Measurements from ENCODE around the gene TPP2. TPM values are rescaled to one million over a fixed set of nuclear protein-coding genes. Genes with fewer than 3 reads are reported as not detected.

The TPP2 gene
- total RNA-seq, 4 donors from 2014 or later: 26.2 to 61.0 (median 30.5) TPM

DNA sequence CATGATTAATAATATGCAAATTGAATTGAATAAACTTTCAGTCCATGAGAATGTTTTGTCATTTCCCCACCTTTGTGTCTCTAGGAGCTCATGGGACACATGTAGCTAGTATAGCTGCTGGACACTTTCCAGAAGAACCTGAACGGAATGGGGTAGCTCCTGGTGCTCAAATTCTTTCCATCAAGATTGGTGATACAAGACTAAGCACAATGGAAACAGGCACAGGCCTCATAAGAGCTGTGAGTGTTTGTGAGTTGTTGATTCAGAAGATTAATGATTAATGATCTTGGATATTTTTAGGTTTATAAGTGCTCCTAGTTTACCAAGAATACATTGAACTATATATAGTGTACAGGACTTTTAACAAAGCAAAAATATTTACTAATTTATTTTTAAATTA, 30.1 kb downstream of the TPP2 start:
- no peaks in the 10 kb centered on the region for H3K27me3 ChIP-seq
- H3K9me3 ChIP-seq: no peaks in the 10 kb centered on the region
- no peak for DNase-seq (ENCODE audit: low spot score in 2 of 2)
- no peak overlapping the region for H3K27ac ChIP-seq
- H3K4me1 ChIP-seq: no peaks in the 10 kb centered on the region
- TF ChIP-seq EP300 (IDR thresholded peaks at IDR 0.05): no peak
- TF ChIP-seq POLR2A (IDR thresholded peaks at IDR 0.05): no peak
- no peak for TF ChIP-seq POLR2AphosphoS5 (IDR thresholded peaks at IDR 0.05)
- TF ChIP-seq, protein P1, sequence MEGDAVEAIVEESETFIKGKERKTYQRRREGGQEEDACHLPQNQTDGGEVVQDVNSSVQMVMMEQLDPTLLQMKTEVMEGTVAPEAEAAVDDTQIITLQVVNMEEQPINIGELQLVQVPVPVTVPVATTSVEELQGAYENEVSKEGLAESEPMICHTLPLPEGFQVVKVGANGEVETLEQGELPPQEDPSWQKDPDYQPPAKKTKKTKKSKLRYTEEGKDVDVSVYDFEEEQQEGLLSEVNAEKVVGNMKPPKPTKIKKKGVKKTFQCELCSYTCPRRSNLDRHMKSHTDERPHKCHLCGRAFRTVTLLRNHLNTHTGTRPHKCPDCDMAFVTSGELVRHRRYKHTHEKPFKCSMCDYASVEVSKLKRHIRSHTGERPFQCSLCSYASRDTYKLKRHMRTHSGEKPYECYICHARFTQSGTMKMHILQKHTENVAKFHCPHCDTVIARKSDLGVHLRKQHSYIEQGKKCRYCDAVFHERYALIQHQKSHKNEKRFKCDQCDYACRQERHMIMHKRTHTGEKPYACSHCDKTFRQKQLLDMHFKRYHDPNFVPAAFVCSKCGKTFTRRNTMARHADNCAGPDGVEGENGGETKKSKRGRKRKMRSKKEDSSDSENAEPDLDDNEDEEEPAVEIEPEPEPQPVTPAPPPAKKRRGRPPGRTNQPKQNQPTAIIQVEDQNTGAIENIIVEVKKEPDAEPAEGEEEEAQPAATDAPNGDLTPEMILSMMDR (IDR thresholded peaks at IDR 0.05): no peak
- H3K36me3 ChIP-seq: peaks cover 84% of the 10 kb centered on the region
- 85% methylated on average over 1 of the region's 1 CpG for WGBS
- no peak overlapping the region for H3K4me3 ChIP-seq

DNA sequence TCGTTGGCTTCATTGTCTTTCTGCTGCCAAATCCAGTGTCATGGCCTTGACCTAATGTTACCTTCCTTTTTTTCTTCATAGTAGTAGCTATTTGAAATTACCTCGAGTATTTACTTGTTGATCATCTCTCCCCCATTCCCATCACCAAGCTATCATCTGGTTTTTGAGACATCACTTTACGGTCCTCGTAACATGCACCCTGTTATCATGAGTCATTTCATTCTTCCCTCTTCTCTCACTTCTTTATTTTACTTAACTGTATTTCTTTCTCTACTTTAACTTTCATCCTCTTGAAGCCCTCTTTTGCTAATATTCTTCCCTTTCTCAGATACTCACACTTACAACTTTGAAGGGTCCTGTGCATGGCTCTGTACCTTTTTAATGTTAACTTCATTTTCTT, 31.8 kb downstream of the TPP2 start:
- Histone ChIP-seq H3K27ac (no peak overlapping the region), H3K9me3 (no peaks in the 10 kb centered on the region), H3K36me3 (peaks cover 84% of the 10 kb centered on the region), H3K27me3 (no peaks in the 10 kb centered on the region), H3K4me1 (no peaks in the 10 kb centered on the region), H3K4me3 (no peak overlapping the region)
- 92% methylated on average over 4 of the region's 4 CpGs for WGBS
- DNase-seq (ENCODE audit: low spot score in 2 of 2): no peak
- TF ChIP-seq POLR2AphosphoS5 (IDR thresholded peaks at IDR 0.05): no peak
- no peak for TF ChIP-seq POLR2A (IDR thresholded peaks at IDR 0.05)

DNA sequence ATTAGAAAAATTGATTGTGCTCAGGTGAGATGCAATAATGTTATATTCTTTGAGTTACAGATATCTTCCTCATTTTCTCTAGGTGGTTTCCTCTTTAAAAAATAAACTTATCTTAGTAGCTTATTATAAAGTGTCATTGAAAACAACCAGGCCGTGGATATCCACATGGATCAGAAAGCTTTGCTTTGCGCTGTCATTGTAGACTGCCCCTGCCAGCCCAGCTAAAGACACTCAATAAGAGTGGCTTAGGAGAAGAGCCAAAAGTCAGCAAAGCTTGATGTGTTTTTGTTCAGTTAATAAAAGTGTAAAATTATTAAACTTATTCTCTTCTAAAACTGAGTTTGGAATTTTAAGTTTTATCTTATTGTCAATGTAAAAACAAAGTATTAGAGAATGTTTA, 34.4 kb downstream of the TPP2 start:
- no peak overlapping the region for H3K27ac ChIP-seq
- H3K4me3 ChIP-seq: no peak overlapping the region
- TF ChIP-seq, protein P1 (IDR thresholded peaks at IDR 0.05): no peak
- TF ChIP-seq EP300 (IDR thresholded peaks at IDR 0.05) (no peak), POLR2A (IDR thresholded peaks at IDR 0.05) (no peak), POLR2AphosphoS5 (IDR thresholded peaks at IDR 0.05) (no peak)
- peaks cover 91% of the 10 kb centered on the region for H3K36me3 ChIP-seq
- H3K4me1 ChIP-seq: no peaks in the 10 kb centered on the region
- WGBS: 97% methylated on average over 2 of the region's 2 CpGs
- no peaks in the 10 kb centered on the region for H3K9me3 ChIP-seq
- no peaks in the 10 kb centered on the region for H3K27me3 ChIP-seq
- no peak for DNase-seq (ENCODE audit: low spot score in 2 of 2)

DNA sequence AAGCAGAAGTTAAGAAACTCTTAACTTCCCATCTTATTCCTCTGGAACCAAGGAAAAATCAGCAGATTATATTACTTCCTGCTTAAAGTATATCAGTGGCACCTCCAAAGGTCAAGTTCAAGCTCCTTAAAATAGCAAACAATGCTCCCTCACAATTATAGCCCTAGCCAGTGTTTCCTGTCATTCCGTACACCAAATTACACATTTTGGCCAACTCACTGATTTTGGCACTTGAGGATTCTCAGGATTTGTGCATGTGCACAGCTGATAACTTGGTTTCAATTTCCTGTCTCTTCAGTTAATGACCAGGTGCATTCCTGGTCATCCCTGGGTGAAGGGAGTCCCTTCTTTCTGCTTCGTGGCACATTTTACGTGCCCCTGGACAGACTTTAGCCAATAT, 42.0 kb downstream of the TPP2 start:
- TF ChIP-seq POLR2AphosphoS5 (IDR thresholded peaks at IDR 0.05): no peak
- TF ChIP-seq, protein P1 (IDR thresholded peaks at IDR 0.05): no peak
- TF ChIP-seq POLR2A (IDR thresholded peaks at IDR 0.05): no peak
- no peak for TF ChIP-seq EP300 (IDR thresholded peaks at IDR 0.05)
- Histone ChIP-seq H3K9me3 (no peaks in the 10 kb centered on the region), H3K27me3 (no peaks in the 10 kb centered on the region), H3K4me1 (peaks cover 7% of the 10 kb centered on the region), H3K27ac (no peak overlapping the region), H3K36me3 (peaks cover 81% of the 10 kb centered on the region), H3K4me3 (no peak overlapping the region)
- no peak for DNase-seq (ENCODE audit: low spot score in 2 of 2)
- 83% methylated on average over 3 of the region's 3 CpGs for WGBS

DNA sequence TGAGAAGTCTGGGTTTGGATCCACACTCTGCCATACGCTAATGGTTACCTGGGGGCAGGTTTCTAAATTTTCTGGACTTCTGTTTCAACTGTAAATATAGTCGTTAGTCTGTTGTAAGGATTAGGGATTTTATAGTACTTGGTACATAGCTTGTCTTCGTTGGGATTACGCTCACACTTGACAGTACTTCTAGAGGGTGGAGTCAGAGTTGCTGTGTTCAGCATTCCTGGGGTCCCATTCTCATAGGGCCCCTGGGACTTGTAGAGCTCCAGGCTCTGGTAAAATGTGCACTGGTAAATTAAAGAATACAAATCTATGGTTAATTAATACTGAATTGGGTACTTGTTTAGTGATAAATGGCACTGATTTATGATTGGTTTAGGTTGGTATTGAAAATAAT, 45.2 kb downstream of the TPP2 start:
- Histone ChIP-seq H3K27ac (no peak overlapping the region), H3K9me3 (no peaks in the 10 kb centered on the region), H3K36me3 (peaks cover 77% of the 10 kb centered on the region), H3K4me3 (no peak overlapping the region), H3K4me1 (peaks cover 7% of the 10 kb centered on the region), H3K27me3 (no peaks in the 10 kb centered on the region)
- WGBS: 73% methylated on average over 4 of the region's 4 CpGs
- no peak for TF ChIP-seq POLR2AphosphoS5 (IDR thresholded peaks at IDR 0.05)
- TF ChIP-seq EP300 (IDR thresholded peaks at IDR 0.05): no peak
- no peak for TF ChIP-seq POLR2A (IDR thresholded peaks at IDR 0.05)
- TF ChIP-seq, protein P1 (IDR thresholded peaks at IDR 0.05): no peak
- no peak for DNase-seq (ENCODE audit: low spot score in 2 of 2)

DNA sequence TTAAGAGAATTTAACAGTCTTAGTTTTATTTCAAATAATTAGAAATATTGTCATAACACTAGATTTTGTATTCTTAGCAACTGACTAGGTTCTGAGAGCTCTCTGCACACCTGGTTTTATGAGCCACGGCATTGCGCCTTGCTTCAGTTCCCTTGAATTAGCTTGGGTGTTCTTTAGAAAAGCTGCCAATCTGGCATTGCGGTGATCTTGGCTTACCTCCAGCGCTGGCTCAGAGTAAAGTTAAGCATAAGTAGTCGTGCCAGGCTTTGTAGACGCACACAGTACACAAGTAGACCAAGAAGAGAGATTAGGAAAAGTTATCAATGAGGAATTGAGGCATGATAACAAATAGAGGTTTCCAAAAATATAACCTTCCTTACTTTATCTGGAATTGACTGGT, 45.7 kb downstream of the TPP2 start:
- Histone ChIP-seq H3K4me3 (no peak overlapping the region), H3K27me3 (no peaks in the 10 kb centered on the region), H3K27ac (no peak overlapping the region), H3K36me3 (peaks cover 75% of the 10 kb centered on the region), H3K4me1 (peaks cover 7% of the 10 kb centered on the region), H3K9me3 (no peaks in the 10 kb centered on the region)
- 43% methylated on average over 6 of the region's 6 CpGs for WGBS
- TF ChIP-seq, protein P1 (IDR thresholded peaks at IDR 0.05): no peak
- TF ChIP-seq EP300 (IDR thresholded peaks at IDR 0.05) (no peak), POLR2AphosphoS5 (IDR thresholded peaks at IDR 0.05) (no peak), POLR2A (IDR thresholded peaks at IDR 0.05) (no peak)
- DNase-seq (ENCODE audit: low spot score in 2 of 2): no peak

All from suprapubic skin (tissue), 4 donors.